Measurements from ENCODE around the gene REC114. TPM values are rescaled to one million over a fixed set of nuclear protein-coding genes. Genes with fewer than 3 reads are reported as not detected.

The REC114 gene
- total RNA-seq, 1 donor from 2014 or later: not detected

DNA sequence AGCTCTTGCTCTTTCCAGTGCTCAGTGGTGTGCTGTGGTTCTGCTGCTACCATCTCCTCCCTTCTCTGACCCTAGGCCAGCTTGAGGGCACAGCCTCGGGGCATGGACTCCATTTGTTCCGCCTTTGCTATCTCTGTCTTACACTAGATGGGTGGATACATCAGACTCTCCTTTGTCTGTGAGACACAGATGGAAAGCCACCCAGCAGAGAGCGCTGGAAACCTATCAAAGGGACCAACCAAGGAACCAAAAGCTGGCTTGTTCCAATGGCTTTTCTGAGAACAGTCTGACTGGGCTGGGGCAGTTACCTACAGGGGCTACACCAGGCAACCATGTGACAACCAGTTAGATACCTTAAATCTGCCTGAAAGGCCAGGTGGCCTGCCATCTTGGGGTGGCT lies 126.4 kb downstream of the REC114 start:
- DNase-seq (ENCODE audit: low spot score in 2 of 2): no peak
- no peaks in the 10 kb centered on the region for H3K9me3 ChIP-seq
- H3K4me1 ChIP-seq: peaks cover 0 to 3% of the 10 kb centered on the region in 2 donors
- TF ChIP-seq, protein P1, sequence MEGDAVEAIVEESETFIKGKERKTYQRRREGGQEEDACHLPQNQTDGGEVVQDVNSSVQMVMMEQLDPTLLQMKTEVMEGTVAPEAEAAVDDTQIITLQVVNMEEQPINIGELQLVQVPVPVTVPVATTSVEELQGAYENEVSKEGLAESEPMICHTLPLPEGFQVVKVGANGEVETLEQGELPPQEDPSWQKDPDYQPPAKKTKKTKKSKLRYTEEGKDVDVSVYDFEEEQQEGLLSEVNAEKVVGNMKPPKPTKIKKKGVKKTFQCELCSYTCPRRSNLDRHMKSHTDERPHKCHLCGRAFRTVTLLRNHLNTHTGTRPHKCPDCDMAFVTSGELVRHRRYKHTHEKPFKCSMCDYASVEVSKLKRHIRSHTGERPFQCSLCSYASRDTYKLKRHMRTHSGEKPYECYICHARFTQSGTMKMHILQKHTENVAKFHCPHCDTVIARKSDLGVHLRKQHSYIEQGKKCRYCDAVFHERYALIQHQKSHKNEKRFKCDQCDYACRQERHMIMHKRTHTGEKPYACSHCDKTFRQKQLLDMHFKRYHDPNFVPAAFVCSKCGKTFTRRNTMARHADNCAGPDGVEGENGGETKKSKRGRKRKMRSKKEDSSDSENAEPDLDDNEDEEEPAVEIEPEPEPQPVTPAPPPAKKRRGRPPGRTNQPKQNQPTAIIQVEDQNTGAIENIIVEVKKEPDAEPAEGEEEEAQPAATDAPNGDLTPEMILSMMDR (IDR thresholded peaks at IDR 0.05): no peak
- no peak overlapping the region for H3K4me3 ChIP-seq
- no peak overlapping the region for H3K27ac ChIP-seq
- intact Hi-C loops (cut with DNase I): no loop called here
- H3K36me3 ChIP-seq: peaks cover 63 to 95% of the 10 kb centered on the region in 2 donors
- no peaks in the 10 kb centered on the region for H3K27me3 ChIP-seq

DNA sequence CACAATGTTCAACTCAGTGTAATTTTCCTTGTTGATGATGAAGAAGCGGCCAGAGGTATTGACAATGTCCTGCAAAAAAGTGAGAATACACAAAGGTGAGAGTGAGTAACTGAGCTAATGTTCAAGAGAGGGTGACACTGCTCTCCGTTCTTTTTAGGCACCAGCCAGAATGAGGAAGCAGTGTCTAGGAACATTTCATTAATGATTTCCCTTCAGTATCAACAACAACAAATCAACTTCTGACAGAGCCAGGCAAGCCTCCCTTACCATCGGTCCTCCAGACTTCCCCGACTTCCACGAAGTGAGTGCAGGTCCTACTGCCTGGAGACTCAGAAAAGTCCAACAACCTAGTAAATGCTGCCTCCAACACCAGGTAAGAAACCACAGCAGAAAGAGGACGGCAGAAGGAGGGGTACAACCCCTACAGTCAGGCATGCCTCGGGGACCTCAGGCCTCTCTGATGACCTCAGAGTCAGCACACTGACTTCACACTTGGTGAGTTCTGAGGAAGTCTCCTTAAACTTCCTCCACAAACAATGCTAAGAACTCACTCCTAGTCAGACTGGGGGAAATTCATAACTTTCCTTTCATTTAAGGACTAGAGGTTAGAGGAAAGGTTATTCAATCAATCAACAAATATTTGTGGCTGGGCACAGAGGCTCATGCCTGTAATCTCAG lies 127.5 kb downstream of the REC114 start:
- H3K9me3 ChIP-seq: no peaks in the 10 kb centered on the region
- H3K27ac ChIP-seq: no peak overlapping the region
- no peaks in the 10 kb centered on the region for H3K27me3 ChIP-seq
- H3K36me3 ChIP-seq: peaks cover 63 to 97% of the 10 kb centered on the region in 2 donors
- TF ChIP-seq, protein P1 (IDR thresholded peaks at IDR 0.05): no peak
- DNase-seq (ENCODE audit: low spot score in 2 of 2): no peak
- H3K4me1 ChIP-seq: no peaks in the 10 kb centered on the region
- no peak overlapping the region for H3K4me3 ChIP-seq
- intact Hi-C loops (cut with DNase I): no loop called here

DNA sequence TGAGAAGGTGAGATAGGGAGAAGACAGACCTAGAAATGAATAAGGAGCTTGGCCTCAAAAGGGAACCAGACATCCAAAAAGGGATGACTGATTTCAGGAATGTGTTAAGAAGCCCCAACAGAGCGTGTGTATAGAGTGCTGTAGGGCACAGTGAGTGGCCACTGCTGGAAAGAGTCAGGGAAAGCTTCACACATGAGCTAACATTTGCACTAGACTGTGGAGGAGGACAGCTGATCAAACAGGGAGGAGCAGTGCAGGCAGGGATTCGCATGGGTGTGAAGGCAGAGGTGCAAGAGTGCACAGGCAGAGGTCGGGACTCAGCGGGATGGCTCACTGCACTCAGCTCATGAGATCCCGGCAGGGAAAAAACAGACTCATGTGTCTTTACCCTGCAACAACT lies 128.4 kb downstream of the REC114 start:
- Histone ChIP-seq H3K9me3 (no peaks in the 10 kb centered on the region), H3K36me3 (peaks cover 65 to 97% of the 10 kb centered on the region in 2 donors), H3K27ac (no peak overlapping the region), H3K27me3 (no peaks in the 10 kb centered on the region), H3K4me1 (no peaks in the 10 kb centered on the region), H3K4me3 (no peak overlapping the region)
- no peak for DNase-seq (ENCODE audit: low spot score in 2 of 2)
- TF ChIP-seq, protein P1 (IDR thresholded peaks at IDR 0.05): no peak
- intact Hi-C loops (cut with DNase I): no loop called here

DNA sequence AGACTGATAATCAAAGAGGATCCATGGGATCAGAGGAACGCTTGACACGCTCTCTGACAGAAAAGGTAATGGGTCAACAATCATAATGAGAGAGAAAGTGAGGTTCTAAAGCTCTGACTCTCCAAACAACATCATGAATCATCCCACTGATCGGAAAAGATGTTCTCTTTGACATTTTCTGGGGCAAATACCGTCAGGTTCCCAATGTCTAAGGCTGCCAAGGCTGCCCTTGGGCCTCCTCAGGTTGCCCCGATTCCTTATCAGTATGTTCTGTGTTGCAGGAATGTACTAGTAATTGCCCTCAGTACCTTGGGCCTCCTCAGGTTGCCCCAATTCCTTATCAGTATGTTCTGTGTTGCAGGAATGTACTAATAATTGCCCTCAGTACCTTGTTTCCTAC lies 129.3 kb downstream of the REC114 start:
- no peaks in the 10 kb centered on the region for H3K4me1 ChIP-seq
- H3K27ac ChIP-seq: no peak overlapping the region
- DNase-seq (ENCODE audit: low spot score in 2 of 2): no peak
- no peaks in the 10 kb centered on the region for H3K27me3 ChIP-seq
- H3K4me3 ChIP-seq: no peak overlapping the region
- no peaks in the 10 kb centered on the region for H3K9me3 ChIP-seq
- H3K36me3 ChIP-seq: peaks cover 61 to 90% of the 10 kb centered on the region in 2 donors
- intact Hi-C loops (cut with DNase I): no loop called here
- TF ChIP-seq, protein P1 (IDR thresholded peaks at IDR 0.05): no peak

DNA sequence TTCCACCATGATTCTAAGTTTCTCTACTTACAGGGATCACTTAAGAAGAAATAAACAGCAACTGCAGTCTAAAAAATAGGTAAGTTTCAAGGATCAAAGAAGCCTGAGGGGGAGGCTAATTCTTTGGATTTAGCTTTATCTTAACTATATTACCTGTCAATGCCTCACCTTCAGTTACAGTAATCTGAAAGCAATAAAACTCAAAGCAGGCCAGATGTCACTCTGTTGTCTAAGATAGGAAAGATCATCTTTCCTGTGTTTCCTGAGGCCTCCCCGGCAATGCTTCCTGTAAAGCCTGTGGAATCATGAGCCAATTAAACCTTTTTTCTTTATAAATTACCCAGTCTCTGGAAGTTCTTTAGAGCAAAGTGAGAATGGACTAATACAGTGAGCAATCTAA lies 130.1 kb downstream of the REC114 start:
- no peaks in the 10 kb centered on the region for H3K9me3 ChIP-seq
- peaks cover 58 to 84% of the 10 kb centered on the region in 2 donors for H3K36me3 ChIP-seq
- TF ChIP-seq, protein P1 (IDR thresholded peaks at IDR 0.05): no peak
- no peak overlapping the region for H3K4me3 ChIP-seq
- no peak for DNase-seq (ENCODE audit: low spot score in 2 of 2)
- no peak overlapping the region for H3K27ac ChIP-seq
- intact Hi-C loops (cut with DNase I): no loop called here
- no peaks in the 10 kb centered on the region for H3K27me3 ChIP-seq
- no peaks in the 10 kb centered on the region for H3K4me1 ChIP-seq
